GM12878 (cell line): ENCODE results near the gene ZDHHC9. TPM values are rescaled to one million over a fixed set of nuclear protein-coding genes. Genes with fewer than 3 reads are reported as not detected.

Experiments
- ATAC-seq: fragments of 200-7000 bp; cut with Tn5 transposase; 3 replicates; pipeline ENCODE4 v1.9.1; 2020; ENCODE audit warnings: mild to moderate bottlenecking, moderate library complexity
- BruUV-seq: library from RNA; stranded (reverse); fragments of 400-500 nt; replicated peaks from 2 replicates; lab custom pipeline; 2021; lab: Mats Ljungman, UMichigan
- CTCF ChIA-PET: fragments of 300-600 bp; sonication (Branson Sonifier 250); formaldehyde crosslinking; extraction: SDS; loops from one replicate; lab custom pipeline; 2021; ENCODE audit warnings: inconsistent platforms; lab: Yijun Ruan, JAX
- POLR2A ChIA-PET: fragments of 350-600 bp; formaldehyde crosslinking; extraction: SDS; loops from one replicate; lab custom pipeline; 2021; ENCODE audit warnings: inconsistent platforms; lab: Charles Lee
- RAD21 ChIA-PET: fragments of 300-600 bp; sonication (Branson Sonifier 250); formaldehyde crosslinking; loops from one replicate; lab custom pipeline; 2023; ENCODE audit warnings: antibody characterized with exemption; ENCODE audit not compliant: unreplicated experiment; lab: Charles Lee
- SMC1A ChIA-PET: fragments of 300-600 bp; sonication (Branson Sonifier 250); formaldehyde crosslinking; loops from one replicate; lab custom pipeline; 2023; ENCODE audit not compliant: unreplicated experiment, uncharacterized antibody; lab: Charles Lee
- DNase-seq: peaks from one replicate; pipeline ENCODE4 v3.0.0-alpha.2; 2011; ENCODE audit warnings: low read depth, low spot score
- FAIRE-seq: peaks from 3 replicates; lab custom pipeline; 2011; peaks lifted over from hg19 to GRCh38; lab: Jason Lieb, UNC
- H2AFZ ChIP-seq: 2 replicates; pipeline ENCODE4 v1.6.0; 2011; ENCODE audit warnings: low read depth, low read length, control low read depth; ENCODE audit not compliant: control insufficient read depth
- H3K27ac ChIP-seq: 2 replicates; pipeline ENCODE4 v1.5.1; 2011; ENCODE audit warnings: control low read depth; ENCODE audit not compliant: control insufficient read depth, insufficient read depth
- H3K27me3 ChIP-seq, 2 experiments: replicated peaks in 1 of 2; 2 replicates each; pipeline versions ENCODE4 v1.6.0 to v1.6.1; 2011; ENCODE audit warnings: low read length in 1 of 2; ENCODE audit not compliant: control insufficient read depth in 2 of 2, insufficient read depth in 2 of 2
- H3K36me3 ChIP-seq, 2 experiments: 2 replicates each; pipeline ENCODE4 v1.5.1; 2011; ENCODE audit warnings: low read length in 1 of 2; ENCODE audit not compliant: control insufficient read depth in 2 of 2, insufficient read depth in 2 of 2
- H3K4me1 ChIP-seq: 2 replicates; pipeline ENCODE4 v1.6.1; 2011; ENCODE audit warnings: mild to moderate bottlenecking, low read length, moderate library complexity, mixed read lengths; ENCODE audit not compliant: control insufficient read depth, insufficient read depth
- H3K4me2 ChIP-seq: 2 replicates; pipeline ENCODE4 v1.6.0; 2011; ENCODE audit warnings: control low read depth; ENCODE audit not compliant: control insufficient read depth, insufficient read depth
- H3K4me3 ChIP-seq: fragments of 200-600 bp; sonication (generic); 2 replicates; pipeline ENCODE4 v1.5.1; 2016
- H3K79me2 ChIP-seq: 2 replicates; pipeline ENCODE4 v1.6.0; 2011; ENCODE audit warnings: low read length; ENCODE audit not compliant: control insufficient read depth, insufficient read depth
- H3K9ac ChIP-seq: 2 replicates; pipeline ENCODE4 v1.8.0; 2011; ENCODE audit warnings: low read length, control low read depth, mixed read lengths; ENCODE audit not compliant: control insufficient read depth, insufficient read depth
- H3K9me3 ChIP-seq: replicated peaks from 3 replicates; pipeline ENCODE4 v1.5.1; 2011; ENCODE audit warnings: mild to moderate bottlenecking, low read length; ENCODE audit not compliant: control insufficient read depth, insufficient read depth
- H4K20me1 ChIP-seq: 2 replicates; pipeline ENCODE4 v1.6.0; 2011; ENCODE audit not compliant: control insufficient read depth, insufficient read depth
- ATF3 ChIP-seq: IDR thresholded peaks from 2 replicates; pipeline ENCODE4 v1.6.1; 2011; ENCODE audit warnings: low read depth, mild to moderate bottlenecking, low read length, moderate library complexity, borderline replicate concordance; ENCODE audit errors: extremely low read depth
- BCL3 ChIP-seq: IDR thresholded peaks from 2 replicates; pipeline ENCODE4 v1.6.1; 2011; ENCODE audit warnings: borderline replicate concordance, low read depth, mild to moderate bottlenecking, moderate library complexity, low read length; ENCODE audit not compliant: insufficient read depth, poor library complexity, severe bottlenecking
- CHD1 ChIP-seq: IDR thresholded peaks from 2 replicates; pipeline ENCODE4 v1.6.1; 2012; ENCODE audit warnings: low read depth, low read length, improper control_type of control experiment
- CHD2 ChIP-seq: IDR thresholded peaks from 2 replicates; pipeline ENCODE4 v1.6.1; 2011; ENCODE audit warnings: low read depth, low read length, improper control_type of control experiment, borderline replicate concordance
- EED ChIP-seq: sonication (generic); IDR thresholded peaks from 2 replicates; pipeline ENCODE4 v1.6.1; 2016; ENCODE audit warnings: antibody characterized with exemption, low read depth
- HDGF ChIP-seq: fragments of 450-650 bp; IDR thresholded peaks from 2 replicates; pipeline ENCODE4 v1.6.1; 2016; ENCODE audit warnings: antibody characterized with exemption
- KDM1A ChIP-seq: fragments of 200-600 bp; sonication (generic); IDR thresholded peaks from 2 replicates; pipeline ENCODE4 v1.6.1; 2016; ENCODE audit warnings: borderline replicate concordance
- MEF2B ChIP-seq: fragments of 450-650 bp; IDR thresholded peaks from 2 replicates; pipeline ENCODE4 v1.6.1; 2018; ENCODE audit warnings: mild to moderate bottlenecking, moderate library complexity; ENCODE audit not compliant: partially characterized antibody, poor library complexity, severe bottlenecking
- MXI1 ChIP-seq: fragments of 150-350 bp; IDR thresholded peaks from 2 replicates; pipeline ENCODE4 v1.6.1; 2011; ENCODE audit warnings: low read depth, mild to moderate bottlenecking, inconsistent platforms, low read length, improper control_type of control experiment
- POLR2AphosphoS2 ChIP-seq: IDR thresholded peaks from 2 replicates; pipeline ENCODE4 v1.6.1; 2011; ENCODE audit warnings: low read depth, mild to moderate bottlenecking, low read length, improper control_type of control experiment, moderate library complexity
- RAD21 ChIP-seq: IDR thresholded peaks from 2 replicates; pipeline ENCODE4 v1.6.1; 2011; ENCODE audit warnings: mild to moderate bottlenecking, low read depth, low read length, moderate library complexity; ENCODE audit not compliant: insufficient read depth
- RCOR1 ChIP-seq: conservative IDR thresholded peaks from 2 replicates; pipeline ENCODE4 v1.6.1; 2012; ENCODE audit warnings: low read depth, low read length, improper control_type of control experiment
- SMAD5 ChIP-seq: IDR thresholded peaks from 2 replicates; pipeline ENCODE4 v1.6.1; 2016; ENCODE audit warnings: antibody characterized with exemption, low read depth
- SMARCA5 ChIP-seq: fragments of 450-650 bp; IDR thresholded peaks from 2 replicates; pipeline ENCODE4 v1.6.1; 2017; ENCODE audit warnings: mild to moderate bottlenecking
- TCF12 ChIP-seq: IDR thresholded peaks from 2 replicates; pipeline ENCODE4 v1.6.1; 2011; ENCODE audit warnings: low read depth, mild to moderate bottlenecking, low read length
- TCF7 ChIP-seq: IDR thresholded peaks from 2 replicates; pipeline ENCODE4 v1.6.1; 2014; ENCODE audit warnings: antibody characterized with exemption, borderline replicate concordance
- YBX1 ChIP-seq: fragments of 450-650 bp; IDR thresholded peaks from 2 replicates; pipeline ENCODE4 v1.6.1; 2016; ENCODE audit warnings: antibody characterized with exemption
- ZNF207 ChIP-seq: fragments of 450-650 bp; IDR thresholded peaks from 2 replicates; pipeline ENCODE4 v1.6.1; 2014; ENCODE audit warnings: antibody characterized with exemption, mild to moderate bottlenecking, borderline replicate concordance
- ZNF687 ChIP-seq: fragments of 450-650 bp; IDR thresholded peaks from 2 replicates; pipeline ENCODE4 v1.6.1; 2017; ENCODE audit warnings: mild to moderate bottlenecking, moderate library complexity
- WGBS: methylation state at CpG from one replicate; pipeline ENCODE4 v1.1.6; 2016; ENCODE audit warnings: low lambda C conversion rate; ENCODE audit not compliant: insufficient replicate concordance, insufficient coverage; ENCODE audit errors: missing lambda C conversion rate; 5-methylcytosine and 5-hydroxymethylcytosine counted together
- in situ Hi-C: fragments of 300-500 bp; cut with MboI; formaldehyde crosslinking; loops from 9 replicates; pipeline ENCODE4 v1.14.3; 2018; ENCODE audit warnings: mixed read lengths
- intact Hi-C: fragments of 100-400 bp; cut with micrococcal nuclease; formaldehyde crosslinking; loops from one replicate; pipeline ENCODE4 v1.14.2; 2022; ENCODE audit not compliant: unreplicated experiment
- polyA plus RNA-seq, 11 experiments: library from polyadenylated mRNA; depleted of rRNA in 4 of 11; unstranded in 6 of 11; stranded (reverse) in 5 of 11; fragments of >200 nt; fragmentation: Nextera tagmentation in 4 of 11; fragmentation: Illumina TruSeq in 1 of 11; extraction: Ambion mirVana in 4 of 11; extraction: Trizol in 1 of 11; gene quantifications; 1 replicate in 1 of 11; 2 replicates in 10 of 11; pipeline versions ENCODE4 v1.2.1 to v1.2.3, GENCODE V29; 2011 to 2016; ENCODE audit warnings: inconsistent platforms in 2 of 11, missing spikeins in 2 of 11, low read depth in 1 of 11
- total RNA-seq, 4 experiments: library from RNA; depleted of rRNA in 3 of 4; stranded (reverse); fragments of >200 nt in 3 of 4; fragmentation: Illumina TruSeq in 1 of 4; extraction: Trizol in 1 of 4; gene quantifications; 2 replicates each; pipeline versions ENCODE4 v1.2.1 to v1.2.3, GENCODE V29; 2013 to 2021

ZDHHC9 gene
- total and polyA plus RNA-seq, 10 of the 15 experiments (the other 5 are each of a cell fraction or from before 2014, with no cell fraction given), result 1.8 to 13.0 (median 5.4) TPM

GRCh38 chrX:129781134-129781672, 62.5 kb downstream of the ZDHHC9 start:
- peak; percentile 81 for FAIRE-seq
- Histone ChIP-seq H2AFZ (no peak overlapping the region), H3K9ac (peak overlapping the region; percentile 93), H3K36me3 (peaks cover 0 to 8% of the 10 kb centered on the region in 2 experiments; a peak in 2 of 4 replicates), H3K4me3 (peak overlapping the region; percentile 84), H3K27me3 (no peaks in the 10 kb centered on the region), H4K20me1 (no peaks in the 10 kb centered on the region), H3K9me3 (no peaks in the 10 kb centered on the region), H3K4me1 (peaks cover 54% of the 10 kb centered on the region), H3K27ac (peak overlapping the region; percentile 96), H3K4me2 (peak overlapping the region; percentile 92), H3K79me2 (peaks cover 70% of the 10 kb centered on the region)
- ChIA-PET CTCF (interaction anchor here (0.7 to 4.9 kb wide), 10 partner anchors 10 to 279 kb away, joined by 3 to 66 read pairs (median 3); no protein-coding TSS in a partner anchor), RAD21 (interaction anchor here (1.0 to 7.0 kb wide), 11 partner anchors 9 to 328 kb away, joined by 3 to 166 read pairs (median 4); partner anchors contain the start of gene XPNPEP2), SMC1A (interaction anchor here (1.1 to 14.8 kb wide), 9 partner anchors 9 to 389 kb away, joined by 3 to 165 read pairs (median 5); no protein-coding TSS in a partner anchor), POLR2A (interaction anchor here (0.6 to 11.2 kb wide), 10 partner anchors 11 to 392 kb away, joined by 3 to 169 read pairs (median 4); partner anchors contain the start of gene UTP14A)
- BruUV-seq, result no TSS peak
- ATAC-seq, result peak; percentile 79
- intact Hi-C loops, result loop anchor here (1.0 to 2.0 kb wide), 2 partner anchors 12 to 22 kb away; no protein-coding TSS in a partner anchor
- WGBS, result 0% methylated on average over 7 of the region's 8 CpGs
- in situ Hi-C loops, result no loop called here
- peak; percentile 83 for DNase-seq
- no peak for TF ChIP-seq SMARCA5
- TF ChIP-seq MXI1, result peak; percentile 52; the same call in 1 of the 2 replicates
- no peak for TF ChIP-seq ZNF207
- TF ChIP-seq CHD1, result 0 out of 2 replicates have a peak, but pooled peaks have one; percentile 65
- no peak for TF ChIP-seq TCF7
- no peak for TF ChIP-seq RCOR1
- no peak for TF ChIP-seq KDM1A
- TF ChIP-seq RAD21, result no peak
- TF ChIP-seq YBX1, result no peak
- peak; percentile 80 for TF ChIP-seq TCF12
- TF ChIP-seq ZNF687, result peak; percentile 83; the same call in 1 of the 2 replicates
- no peak for TF ChIP-seq HDGF
- no peak for TF ChIP-seq ATF3
- TF ChIP-seq BCL3, result no peak
- peak; percentile 89 for TF ChIP-seq MEF2B
- peak; percentile 60; the same call in 1 of the 2 replicates for TF ChIP-seq EED
- no peak; the same call in 1 of the 2 replicates for TF ChIP-seq SMAD5
- TF ChIP-seq POLR2AphosphoS2, result no peak
- peak; percentile 86; the same call in 1 of the 2 replicates for TF ChIP-seq CHD2
